ENCODE measurements around the gene BSND.
"Not testable (repeated sequence)": the region's sequence is repeated elsewhere in the genome, so short reads cannot be mapped to it uniquely, and the experiment has no call there.

The BSND gene

DNA sequence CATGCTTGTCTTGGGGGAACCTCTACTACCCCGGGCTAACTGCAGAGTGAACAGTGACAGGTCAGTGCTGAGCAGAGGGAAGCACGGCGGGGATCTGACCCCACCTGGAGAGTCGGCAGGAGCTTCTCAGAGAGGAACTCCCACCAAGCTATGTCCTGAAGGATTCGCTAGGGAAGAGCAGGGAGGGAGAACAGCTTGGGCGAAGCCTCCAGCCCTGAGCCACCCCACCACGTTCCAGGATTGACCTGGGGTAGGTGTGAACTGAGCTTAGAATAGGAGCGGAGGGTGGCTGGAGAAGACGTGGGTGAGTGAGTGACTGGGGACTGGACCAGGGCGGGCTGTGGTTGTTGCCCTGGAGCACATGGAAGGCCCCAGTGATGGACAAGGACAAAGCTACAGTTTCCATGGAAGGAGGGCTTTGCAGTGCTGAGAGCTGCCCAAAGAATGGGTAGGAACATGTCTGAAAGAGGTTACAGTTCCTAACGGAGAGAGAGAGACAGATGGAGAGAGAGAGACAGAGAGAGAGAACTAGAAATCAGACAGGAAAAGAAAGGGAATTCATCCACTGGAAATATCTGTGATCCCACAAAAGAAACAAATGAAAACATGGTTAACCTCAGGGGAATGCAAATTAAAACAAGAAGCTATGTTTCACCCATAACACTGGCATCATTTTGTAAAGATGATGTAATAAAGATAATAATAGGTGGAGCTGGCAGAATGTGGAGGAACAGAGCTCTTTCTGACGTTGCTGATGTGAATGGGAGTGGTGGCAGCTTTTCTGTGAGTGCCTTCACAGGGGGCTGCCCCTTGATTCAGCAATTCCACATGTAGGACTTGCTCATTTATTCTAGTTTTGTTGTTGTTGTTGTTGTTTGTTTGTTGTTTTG, 17.2 kb downstream of the BSND start:
- DNase-seq (ENCODE audit: low read depth in 2 of 2) = no peak

DNA sequence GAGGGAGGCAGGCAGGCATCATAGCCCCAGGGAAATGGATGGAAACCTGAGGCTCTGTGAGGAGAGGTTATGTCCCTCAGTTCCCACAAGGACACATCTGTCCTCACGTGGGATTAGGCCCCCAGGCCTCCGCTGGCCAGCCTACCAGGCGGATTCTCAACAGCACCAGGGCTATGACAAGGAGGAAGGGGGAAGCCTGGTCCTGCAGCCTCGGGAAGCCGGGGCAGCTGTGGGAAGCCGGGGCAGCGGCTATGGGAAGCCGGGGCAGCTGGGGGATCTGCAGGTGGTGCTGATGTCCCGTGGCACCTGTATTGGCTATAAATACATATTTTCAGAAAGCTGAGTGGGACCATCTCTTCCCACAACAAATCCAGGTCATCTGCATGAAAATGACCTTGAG, 19.7 kb downstream of the BSND start:
- DNase-seq (ENCODE audit: low read depth in 2 of 2) = no peak

DNA sequence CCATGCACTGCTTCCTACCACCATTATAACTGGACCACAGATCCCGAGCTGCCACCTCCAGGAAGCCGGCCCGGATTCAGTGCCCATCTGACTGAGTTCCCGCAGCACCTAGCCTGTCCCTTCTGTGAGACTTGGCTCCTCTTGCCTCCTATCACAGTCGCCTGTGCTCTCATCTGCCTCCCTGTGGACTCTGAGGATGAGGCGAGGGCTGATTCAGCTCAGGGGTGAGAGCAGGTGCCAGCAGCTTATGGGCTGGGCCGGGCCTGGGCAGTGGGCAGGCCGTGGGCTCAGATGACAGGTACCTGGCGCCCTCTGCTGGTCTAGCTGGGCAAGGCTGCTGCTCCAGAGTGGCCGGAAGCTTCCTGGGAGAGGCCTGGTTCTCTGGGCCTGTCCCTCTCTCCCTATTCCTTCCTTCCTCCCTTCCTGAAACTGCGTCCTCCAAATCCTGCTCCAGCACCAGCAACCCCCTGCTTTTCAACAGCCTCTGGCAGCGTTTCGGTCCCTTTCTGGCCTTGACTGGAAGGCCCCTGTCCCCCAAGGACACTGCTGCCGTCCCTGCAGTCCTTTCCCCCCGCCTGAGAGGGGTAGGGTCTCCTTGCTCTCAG, 23.3 kb downstream of the BSND start:
- peak; percentile 12 to 33 for DNase-seq (ENCODE audit: low read depth in 2 of 2)

DNA sequence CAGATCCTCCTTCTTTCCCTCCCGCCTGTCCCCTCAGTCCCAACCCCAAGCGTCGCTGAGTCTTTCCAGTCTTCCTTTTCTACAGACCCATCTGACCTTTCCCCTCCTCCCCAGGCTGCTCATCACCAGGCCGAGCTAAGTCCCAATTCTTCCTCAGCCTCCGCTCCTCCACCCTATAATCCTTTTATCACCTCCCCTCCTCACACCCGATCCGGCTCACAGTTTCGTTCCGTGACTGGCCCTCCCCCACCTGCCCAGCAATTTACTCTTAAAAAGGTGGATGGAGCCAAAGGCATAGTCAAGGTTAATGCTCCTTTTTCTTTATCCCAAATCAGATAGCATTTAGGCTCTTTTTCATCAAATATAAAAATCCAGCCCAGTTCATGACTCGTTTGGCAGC, 25.4 kb downstream of the BSND start:
- not testable (repeated sequence) for DNase-seq (ENCODE audit: low read depth in 2 of 2)

DNA sequence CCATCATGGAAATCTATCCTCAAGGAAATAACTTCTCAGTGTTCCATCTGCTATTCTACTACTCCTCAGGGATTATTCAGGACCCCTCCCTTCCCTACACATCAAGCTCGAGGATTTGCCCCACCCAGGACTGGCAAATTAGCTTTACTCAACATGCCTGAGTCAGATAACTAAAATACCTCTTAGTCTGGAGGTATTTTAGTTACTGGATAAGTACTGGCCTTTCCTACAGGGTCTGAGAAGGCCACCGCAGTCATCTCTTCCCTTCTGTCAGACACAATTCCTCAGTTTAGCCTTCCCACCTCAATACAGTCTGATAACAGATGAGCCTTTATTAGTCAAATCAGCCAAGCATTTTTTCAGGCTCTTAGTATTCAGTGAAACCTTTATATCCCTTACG, 27.9 kb downstream of the BSND start:
- not testable (repeated sequence) for DNase-seq (ENCODE audit: low read depth in 2 of 2)

DNA sequence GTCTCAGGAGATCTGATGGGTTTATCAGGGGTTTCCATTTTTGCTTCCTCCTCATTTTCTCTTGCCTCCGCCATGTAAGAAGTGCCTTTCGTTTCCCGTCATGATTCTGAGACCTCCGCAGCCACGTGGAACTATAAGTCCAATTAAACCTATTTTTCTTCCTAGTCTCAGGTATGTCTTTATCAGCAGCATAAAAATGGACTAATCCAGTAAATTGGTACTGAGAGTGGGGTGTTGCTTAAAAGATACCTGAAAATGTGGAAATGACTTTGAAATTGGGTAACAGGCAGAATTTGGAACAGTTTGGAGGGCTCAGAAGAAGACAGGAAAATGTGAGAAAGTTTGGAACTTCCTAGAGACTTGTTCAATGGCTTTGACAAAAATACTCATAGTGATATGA, 32.4 kb downstream of the BSND start:
- not testable (repeated sequence) for DNase-seq (ENCODE audit: low read depth in 2 of 2)

DNA sequence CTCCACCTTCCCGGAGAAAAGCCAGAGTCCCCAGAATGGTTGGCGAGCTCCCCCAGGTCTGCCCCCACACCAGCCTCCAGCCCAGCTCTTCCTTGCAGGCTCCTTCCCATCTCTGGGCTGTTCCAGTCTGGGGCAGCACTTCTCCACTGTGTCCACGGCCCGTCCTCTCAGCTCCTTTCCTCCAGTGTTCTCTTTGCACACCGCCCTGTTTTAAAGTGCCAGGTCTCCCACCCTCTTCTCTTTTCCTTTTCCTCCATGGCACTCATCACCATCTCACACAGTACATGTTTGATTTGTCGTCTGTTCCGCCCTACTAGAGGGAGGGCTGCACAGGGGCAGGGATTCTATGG, 34.5 kb downstream of the BSND start:
- DNase-seq (ENCODE audit: low read depth in 2 of 2) = no peak

DNA sequence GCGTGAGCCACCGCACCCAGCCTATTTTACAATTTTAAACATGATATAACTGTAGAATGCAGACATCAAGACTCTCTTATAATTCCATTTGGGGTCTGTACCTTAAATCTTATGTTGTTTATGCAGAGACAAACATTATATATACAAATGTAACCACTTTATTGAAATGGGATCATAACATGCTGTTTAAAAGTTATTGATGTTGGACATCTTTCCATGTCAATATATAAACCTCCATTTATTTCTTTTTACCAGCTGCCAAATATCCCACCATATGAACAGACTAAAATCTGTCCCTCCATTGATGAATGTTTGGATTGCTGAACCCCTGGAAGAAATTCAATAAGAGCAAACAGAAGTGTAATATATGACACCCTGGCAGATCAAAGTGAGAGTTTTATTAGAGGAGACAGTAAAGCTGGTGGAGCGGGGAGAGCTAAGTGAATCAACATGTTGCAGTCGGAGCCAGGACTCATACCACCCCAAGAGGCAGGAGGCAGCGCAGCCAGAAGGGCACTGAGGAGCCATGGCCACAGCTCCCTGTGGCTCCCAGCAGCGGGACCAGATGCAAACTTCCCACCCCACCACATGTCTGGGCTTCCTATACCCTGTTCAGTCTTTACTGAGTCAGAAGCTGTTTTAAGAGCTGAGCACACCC, 35.9 kb downstream of the BSND start:
- no peak for DNase-seq (ENCODE audit: low read depth in 2 of 2)

DNA sequence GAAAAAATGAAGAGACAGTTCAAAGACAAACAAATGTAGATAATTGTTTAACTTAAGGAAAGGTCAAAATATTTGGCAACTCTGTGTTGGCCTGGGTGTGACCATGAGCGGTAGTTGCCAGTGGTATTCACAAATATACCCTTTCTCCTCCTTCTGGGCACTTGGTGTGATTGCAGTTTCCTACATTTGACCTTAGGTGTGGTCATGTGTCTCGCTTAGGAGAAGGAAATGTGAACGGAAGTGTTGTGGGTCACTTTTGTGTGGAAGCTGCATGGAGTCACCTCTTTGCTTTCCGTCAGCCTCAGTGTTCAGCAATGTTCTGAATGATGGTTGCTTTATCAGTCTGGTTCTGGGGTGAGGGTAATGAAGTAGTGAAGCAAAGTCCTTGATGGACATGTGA, 37.2 kb downstream of the BSND start:
- no peak for DNase-seq (ENCODE audit: low read depth in 2 of 2)

DNA sequence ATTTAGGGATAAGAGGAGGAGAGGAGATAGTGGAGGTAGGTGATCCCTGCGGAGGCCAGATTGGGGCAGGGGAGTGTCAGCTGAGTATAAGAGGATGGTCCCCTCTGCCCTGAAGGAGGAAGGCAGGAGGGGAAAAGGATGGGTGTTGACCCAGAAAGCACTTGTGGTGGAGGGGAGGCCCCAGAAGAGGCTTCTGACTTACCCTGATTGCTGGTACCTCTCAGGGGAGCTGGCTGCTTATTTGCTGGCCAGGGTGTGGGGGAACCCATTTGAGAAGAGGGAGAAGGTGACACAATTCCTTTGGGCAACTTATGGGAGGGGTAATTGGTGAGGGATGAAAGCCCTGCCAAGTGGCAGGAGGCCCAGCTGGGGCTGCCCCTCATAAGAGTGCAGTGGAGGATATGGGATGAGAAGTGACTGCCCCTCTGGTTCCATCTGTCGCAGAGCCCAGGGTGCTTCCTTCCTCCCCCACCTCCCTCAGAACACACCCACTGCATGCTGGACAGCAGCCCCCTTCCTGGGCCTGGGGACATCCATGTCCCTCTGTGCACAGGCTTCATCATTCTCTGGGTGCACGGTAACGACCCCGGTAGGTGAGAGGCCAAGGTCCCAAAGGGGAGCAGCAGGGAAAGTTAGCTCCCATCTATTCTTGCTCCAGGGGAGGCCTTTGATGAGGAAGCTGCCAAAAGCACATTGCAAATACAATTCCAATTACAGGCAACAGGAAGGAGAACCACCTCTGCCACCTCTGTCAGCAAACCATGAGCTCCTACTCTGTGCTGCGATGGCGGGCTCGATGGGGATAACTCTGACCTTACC, 39.2 kb downstream of the BSND start:
- no peak for DNase-seq (ENCODE audit: low read depth in 2 of 2)

DNA sequence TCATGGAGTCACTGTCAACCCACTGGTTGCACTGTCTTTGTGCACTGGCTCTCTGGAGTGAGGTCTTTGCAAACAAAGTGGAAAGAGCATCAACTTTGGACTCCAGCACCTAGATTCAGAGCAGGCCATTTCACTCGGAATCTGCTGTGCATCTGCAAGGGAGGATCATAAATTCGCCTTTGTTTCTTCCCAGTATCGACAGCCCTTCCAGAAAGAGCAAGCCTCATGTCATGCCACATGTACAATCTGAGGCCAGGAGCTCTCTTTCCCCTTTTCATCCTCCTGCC, 39.8 kb downstream of the BSND start:
- DNase-seq (ENCODE audit: low read depth in 2 of 2) = no peak

DNA sequence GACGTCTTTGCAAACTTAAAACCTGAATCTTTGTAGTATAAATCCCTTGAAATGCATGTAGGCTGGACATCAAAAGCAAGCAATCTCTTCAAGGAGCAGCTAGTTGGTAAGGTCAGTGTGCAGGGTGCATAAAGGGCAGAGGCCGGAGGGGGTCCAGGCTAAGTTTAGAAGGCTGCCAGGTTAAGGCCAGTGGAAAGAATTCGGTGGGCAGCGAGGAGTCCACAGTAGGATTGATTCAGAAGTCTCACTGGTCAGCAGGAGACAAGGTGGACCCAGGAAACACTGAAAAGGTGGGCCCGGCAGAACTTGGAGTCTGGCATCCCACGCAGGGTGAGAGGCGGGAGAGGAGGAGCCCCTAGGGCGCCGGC, 40.2 kb downstream of the BSND start:
- DNase-seq (ENCODE audit: low read depth in 2 of 2) = no peak

DNA sequence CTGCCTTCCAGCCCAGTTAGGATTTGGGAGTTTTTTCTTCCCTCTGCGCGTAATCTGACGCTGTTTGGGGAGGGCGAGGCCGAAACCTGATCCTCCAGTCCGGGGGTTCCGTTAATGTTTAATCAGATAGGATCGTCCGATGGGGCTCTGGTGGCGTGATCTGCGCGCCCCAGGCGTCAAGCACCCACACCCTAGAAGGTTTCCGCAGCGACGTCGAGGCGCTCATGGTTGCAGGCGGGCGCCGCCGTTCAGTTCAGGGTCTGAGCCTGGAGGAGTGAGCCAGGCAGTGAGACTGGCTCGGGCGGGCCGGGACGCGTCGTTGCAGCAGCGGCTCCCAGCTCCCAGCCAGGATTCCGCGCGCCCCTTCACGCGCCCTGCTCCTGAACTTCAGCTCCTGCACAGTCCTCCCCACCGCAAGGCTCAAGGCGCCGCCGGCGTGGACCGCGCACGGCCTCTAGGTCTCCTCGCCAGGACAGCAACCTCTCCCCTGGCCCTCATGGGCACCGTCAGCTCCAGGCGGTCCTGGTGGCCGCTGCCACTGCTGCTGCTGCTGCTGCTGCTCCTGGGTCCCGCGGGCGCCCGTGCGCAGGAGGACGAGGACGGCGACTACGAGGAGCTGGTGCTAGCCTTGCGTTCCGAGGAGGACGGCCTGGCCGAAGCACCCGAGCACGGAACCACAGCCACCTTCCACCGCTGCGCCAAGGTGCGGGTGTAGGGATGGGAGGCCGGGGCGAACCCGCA, 40.8 kb downstream of the BSND start, which contains the start of gene PCSK9:
PCSK9 (plus strand) TSS at position 207 of the 741 bp plus-strand sequence; CDS start at position 497, 290 bp downstream.
- no peak for DNase-seq (ENCODE audit: low read depth in 2 of 2)

DNA sequence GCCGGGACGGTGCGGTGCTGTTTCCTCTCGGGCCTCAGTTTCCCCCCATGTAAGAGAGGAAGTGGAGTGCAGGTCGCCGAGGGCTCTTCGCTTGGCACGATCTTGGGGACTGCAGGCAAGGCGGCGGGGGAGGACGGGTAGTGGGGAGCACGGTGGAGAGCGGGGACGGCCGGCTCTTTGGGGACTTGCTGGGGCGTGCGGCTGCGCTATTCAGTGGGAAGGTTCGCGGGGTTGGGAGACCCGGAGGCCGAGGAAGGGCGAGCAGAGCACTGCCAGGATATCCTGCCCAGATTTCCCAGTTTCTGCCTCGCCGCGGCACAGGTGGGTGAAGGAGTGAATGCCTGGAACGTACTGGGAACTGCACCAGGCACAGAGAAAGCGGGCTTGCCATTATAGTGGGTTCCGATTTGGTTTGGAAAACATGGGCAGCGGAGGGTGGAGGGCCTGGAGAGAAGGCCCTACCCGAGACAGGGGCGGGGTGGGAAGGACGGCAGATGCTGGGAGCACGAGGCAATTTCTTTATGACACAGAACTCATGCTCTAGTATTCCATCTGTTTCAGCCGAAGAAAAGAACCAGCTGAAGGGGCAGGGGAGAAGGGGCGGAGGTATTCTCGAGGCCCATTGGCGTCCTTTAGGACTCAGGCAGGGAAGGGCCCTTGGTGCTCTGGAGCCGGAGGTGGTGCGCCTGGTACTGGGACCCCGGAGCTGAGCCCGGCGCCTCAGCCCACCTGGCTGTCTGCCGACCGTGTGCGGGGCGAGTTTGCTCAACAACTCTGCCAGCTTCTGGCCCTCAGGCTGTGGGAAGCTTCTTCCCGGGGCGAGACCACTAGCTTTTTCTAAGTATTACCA, 41.6 kb downstream of the BSND start:
- no peak for DNase-seq (ENCODE audit: low read depth in 2 of 2)

DNA sequence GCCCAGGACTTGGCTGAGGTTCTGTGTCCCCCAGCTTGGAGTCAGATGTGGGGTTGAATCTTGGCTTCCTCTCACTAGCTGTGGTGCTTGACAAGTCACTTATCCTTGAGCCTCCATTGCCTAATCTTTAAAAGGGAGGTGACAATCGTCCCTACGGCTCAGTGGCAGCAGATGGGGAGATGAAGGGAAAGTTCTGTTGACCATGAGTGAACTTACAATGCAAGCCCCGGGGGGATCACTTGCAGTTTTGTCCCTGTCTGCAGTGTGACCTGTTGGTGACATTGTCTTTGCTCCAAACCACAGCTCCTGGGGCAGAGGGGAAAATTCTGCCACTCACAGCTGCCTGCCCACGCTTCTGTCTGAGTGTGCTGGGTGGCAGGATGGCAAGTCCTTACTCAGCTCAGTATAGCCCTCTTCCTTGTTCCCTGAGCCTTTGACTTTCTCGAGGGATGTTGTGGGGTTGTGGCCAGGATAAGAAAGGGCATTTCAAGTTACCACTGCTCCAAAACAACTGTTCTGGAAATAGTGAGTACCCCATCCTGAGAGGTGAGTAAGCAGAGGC, 42.3 kb downstream of the BSND start:
- DNase-seq (ENCODE audit: low read depth in 2 of 2) = no peak

DNA sequence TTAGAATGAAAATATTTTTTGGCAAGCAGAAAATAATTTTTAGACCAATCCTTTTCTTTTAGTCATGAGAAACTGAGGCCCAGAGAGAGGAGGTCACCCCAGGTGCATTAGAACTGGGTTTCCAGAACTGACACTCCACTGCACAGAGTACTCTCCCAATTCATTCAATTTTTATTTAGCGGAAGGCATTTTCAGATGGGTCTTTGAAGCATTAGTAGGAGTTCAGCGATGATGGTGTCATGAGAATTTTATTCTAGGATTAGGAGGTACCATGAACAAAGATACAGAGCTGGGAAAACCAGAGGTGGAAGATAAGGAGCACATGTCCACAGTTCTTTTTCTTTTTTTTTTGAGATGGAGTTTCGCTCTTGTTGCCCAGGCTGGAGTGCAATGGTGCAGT, 42.9 kb downstream of the BSND start:
- no peak for DNase-seq (ENCODE audit: low read depth in 2 of 2)

DNA sequence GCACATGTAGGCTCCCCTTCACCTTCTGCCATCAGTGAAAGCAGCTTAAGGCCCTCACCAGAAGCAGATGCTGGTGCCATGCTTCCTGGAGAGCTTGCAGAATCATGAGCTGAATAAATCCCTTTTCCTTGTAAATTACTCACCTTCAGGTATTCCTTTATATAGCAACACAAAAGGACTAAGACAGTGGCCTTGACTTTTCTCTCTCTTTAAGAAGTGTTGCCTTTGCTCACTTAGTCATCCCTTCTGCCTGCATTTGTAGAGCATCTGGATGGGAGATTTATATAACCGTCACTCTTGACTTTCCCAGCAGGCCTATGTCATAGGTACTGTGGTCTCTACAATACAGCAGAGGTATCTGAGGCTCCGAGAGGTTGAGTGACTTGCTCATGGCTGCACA, 44.3 kb downstream of the BSND start:
- no peak for DNase-seq (ENCODE audit: low read depth in 2 of 2)

DNA sequence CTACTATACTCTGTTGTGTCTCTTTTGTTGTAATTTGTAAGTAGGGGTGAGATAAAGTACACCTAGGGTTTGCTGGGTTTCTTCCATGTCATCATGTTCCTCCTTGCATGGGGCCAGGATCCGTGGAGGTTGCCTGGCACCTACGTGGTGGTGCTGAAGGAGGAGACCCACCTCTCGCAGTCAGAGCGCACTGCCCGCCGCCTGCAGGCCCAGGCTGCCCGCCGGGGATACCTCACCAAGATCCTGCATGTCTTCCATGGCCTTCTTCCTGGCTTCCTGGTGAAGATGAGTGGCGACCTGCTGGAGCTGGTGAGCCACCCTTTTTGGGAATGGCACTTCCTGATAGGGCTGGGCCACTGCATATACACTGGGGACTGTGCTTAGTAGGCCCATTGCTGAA, 45.0 kb downstream of the BSND start:
- no peak for DNase-seq (ENCODE audit: low read depth in 2 of 2)

DNA sequence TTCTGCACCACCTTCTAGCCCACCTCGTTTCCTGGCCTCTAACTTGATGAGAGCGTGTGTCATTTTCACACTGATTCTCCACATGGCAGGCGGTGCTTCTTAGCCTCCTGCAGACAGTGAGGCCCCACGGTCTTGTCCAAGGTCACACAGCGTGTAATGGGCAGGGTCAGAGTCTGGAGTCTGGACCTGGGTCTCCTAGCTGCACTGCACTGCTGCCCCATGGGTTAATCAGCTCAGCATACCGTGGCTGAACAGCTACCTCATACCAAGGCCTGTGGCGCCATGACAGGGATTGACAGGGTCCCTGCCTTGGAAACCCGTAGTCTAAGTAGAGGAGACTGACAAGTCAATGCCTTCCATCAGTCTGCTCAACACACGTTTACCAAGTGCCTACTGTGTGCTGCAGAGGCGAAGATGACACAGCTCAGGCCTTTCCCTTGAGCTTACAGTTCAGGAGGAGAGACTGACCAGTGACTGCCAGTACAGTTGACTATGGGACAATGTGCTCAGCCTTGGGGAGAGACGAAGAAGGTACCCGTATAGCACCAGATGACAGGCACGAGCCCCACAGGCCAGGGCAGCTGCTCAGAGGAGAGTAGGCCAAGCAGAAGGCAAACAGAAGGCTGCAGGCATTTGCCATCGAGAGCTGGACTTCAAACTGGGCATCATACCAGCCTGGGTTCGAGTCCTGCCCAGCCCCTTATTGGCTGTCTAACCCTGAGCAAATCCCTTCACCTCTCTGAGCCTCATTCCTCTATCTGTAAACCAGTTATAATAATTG, 46.1 kb downstream of the BSND start:
- DNase-seq (ENCODE audit: low read depth in 2 of 2) = no peak

DNA sequence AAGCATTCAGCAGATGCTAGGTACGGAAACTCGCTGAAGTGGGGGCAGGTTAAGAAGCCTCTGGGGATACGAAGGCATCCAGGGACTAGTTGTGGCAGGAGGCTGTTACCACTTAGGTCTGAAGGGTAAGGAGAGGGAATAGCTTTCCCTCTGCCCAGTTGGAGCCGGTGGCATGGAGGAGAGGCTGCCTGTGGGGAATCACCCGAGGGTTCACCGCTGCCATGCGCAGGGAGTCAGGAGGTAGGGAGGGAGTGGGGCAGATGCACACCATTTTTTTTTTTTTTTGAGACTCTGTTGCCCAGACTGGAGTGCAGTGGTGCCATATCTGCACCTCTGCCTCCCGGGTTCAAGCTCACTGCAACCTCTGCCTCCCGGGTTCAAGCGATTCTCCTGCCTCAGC, 46.7 kb downstream of the BSND start:
- DNase-seq (ENCODE audit: low read depth in 2 of 2) = no peak

Measured in stimulated activated CD8-positive, alpha-beta memory T cell treated with anti-CD3 and anti-CD28 coated beads, Interleukin-7, amount 100 ng/mL, for 4 hours (primary cell).